Gastroesophageal sphincter (tissue), 4 donors: ENCODE results near the gene SLC33A1. TPM values are rescaled to one million over a fixed set of nuclear protein-coding genes. Genes with fewer than 3 reads are reported as not detected.
"Not testable (repeated sequence)": the region's sequence is repeated elsewhere in the genome, so short reads cannot be mapped to it uniquely, and the experiment has no call there.

Source experiments
- ATAC-seq: fragments of 150-250 bp; one replicate; pipeline ENCODE4 v1.9.1; 2016; ENCODE audit warnings: mild to moderate bottlenecking, moderate library complexity
- H3K27ac ChIP-seq, 4 donors: fragments of 200-600 bp; sonication (generic) in 3 of 4; 1 replicate in 3 of 4; 2 replicates in 1 of 4; pipeline ENCODE4 v1.5.1; 2016 to 2019
- H3K27me3 ChIP-seq: fragments of 200-600 bp; sonication (generic); one replicate; pipeline ENCODE4 v1.5.1; 2019
- H3K36me3 ChIP-seq, 2 donors: fragments of 200-600 bp; sonication (generic); one replicate each; pipeline ENCODE4 v1.5.1; 2019; ENCODE audit warnings: control low read depth in 1 of 2
- H3K4me1 ChIP-seq, 3 donors: fragments of 200-600 bp; sonication (generic); 1 replicate in 2 of 3; 2 replicates in 1 of 3; pipeline ENCODE4 v1.5.1; 2016 to 2019; ENCODE audit warnings: control low read depth in 2 of 3
- H3K4me3 ChIP-seq, 2 donors: fragments of 200-600 bp; sonication (generic); one replicate each; pipeline ENCODE4 v1.5.1; 2019; ENCODE audit warnings: mild to moderate bottlenecking in 1 of 2, moderate library complexity in 1 of 2
- H3K9me3 ChIP-seq, 3 donors: fragments of 200-600 bp; sonication (generic); one replicate each; pipeline ENCODE4 v1.5.1; 2017 to 2019; ENCODE audit warnings: control low read depth in 2 of 3
- CTCF ChIP-seq, 4 experiments: fragments of 200-600 bp in 2 of 4; fragments of 450-650 bp in 2 of 4; sonication (generic) in 1 of 4; IDR thresholded peaks; one replicate each; pipeline ENCODE4 v1.5.1; 2017 to 2019; ENCODE audit warnings: antibody characterized with exemption in 4 of 4, mild to moderate bottlenecking in 2 of 4, moderate library complexity in 2 of 4
- EP300 ChIP-seq: sonication (generic); formaldehyde crosslinking; IDR thresholded peaks from one replicate; pipeline ENCODE4 v1.6.1; 2017; ENCODE audit warnings: antibody characterized with exemption, mild to moderate bottlenecking
- POLR2A ChIP-seq, 2 donors: fragments of 450-650 bp; IDR thresholded peaks; one replicate each; pipeline ENCODE4 v1.6.1; 2017; ENCODE audit warnings: antibody characterized with exemption in 2 of 2, mild to moderate bottlenecking in 2 of 2, moderate library complexity in 1 of 2
- POLR2AphosphoS5 ChIP-seq: sonication (generic); formaldehyde crosslinking; IDR thresholded peaks from one replicate; pipeline ENCODE4 v1.6.1; 2017; ENCODE audit warnings: antibody characterized with exemption
- WGBS, 2 donors: methylation state at CpG; one replicate each; pipeline ENCODE4 v1.1.5; 2018; ENCODE audit warnings: low coverage in 1 of 2; 5-methylcytosine and 5-hydroxymethylcytosine counted together
- total RNA-seq, 4 donors: library from RNA; depleted of rRNA; stranded (reverse); fragments of >200 nt; gene quantifications; one replicate each; pipeline ENCODE4 v1.1.0, GENCODE V29; 2016

SLC33A1 gene
- total RNA-seq, 4 donors from 2014 or later: 18.4 to 27.6 (median 24.4) TPM

- Histone ChIP-seq H3K4me1 (peaks cover 0 to 45% (median 0%) of the 10 kb centered on the region in 3 donors), H3K27me3 (no peaks in the 10 kb centered on the region), H3K9me3 (no peaks in the 10 kb centered on the region), H3K4me3 (no peak overlapping the region), H3K36me3 (peaks cover 0 to 26% of the 10 kb centered on the region in 2 donors), H3K27ac (no peak overlapping the region)
- ATAC-seq: no peak
- 60 to 64% methylated on average over 1 of the region's 1 CpG for WGBS, 2 donors
- no peak for TF ChIP-seq POLR2A (IDR thresholded peaks at IDR 0.05)
Measured at GRCh38 chr3:155843569-155843968, 10.7 kb downstream of the SLC33A1 start.

- Histone ChIP-seq H3K4me1 (no peaks in the 10 kb centered on the region), H3K27me3 (no peaks in the 10 kb centered on the region), H3K36me3 (peaks cover 0 to 30% of the 10 kb centered on the region in 2 donors), H3K4me3 (no peak overlapping the region), H3K27ac (no peak overlapping the region), H3K9me3 (no peaks in the 10 kb centered on the region)
- WGBS, 2 donors: 41 to 79% methylated on average over 2 to 8 of the region's 9 CpGs
- ATAC-seq: no peak
- TF ChIP-seq POLR2AphosphoS5 (no peak), POLR2A (IDR thresholded peaks at IDR 0.05) (no peak), EP300 (no peak), CTCF (IDR thresholded peaks at IDR 0.05) (no peak)
Measured at GRCh38 chr3:155835341-155836071, 18.7 kb downstream of the SLC33A1 start.

- H3K4me3 ChIP-seq, H3K27ac ChIP-seq, H3K4me1 ChIP-seq, ATAC-seq, H3K9me3 ChIP-seq, H3K27me3 ChIP-seq: not testable (repeated sequence)
- H3K36me3 ChIP-seq: peaks cover 0 to 52% of the 10 kb centered on the region in 2 donors
- WGBS, 2 donors: 92 to 100% methylated on average over 2 to 9 of the region's 13 CpGs
Measured at GRCh38 chr3:155828490-155829098, 25.6 kb downstream of the SLC33A1 start.

- TF ChIP-seq POLR2A (IDR thresholded peaks at IDR 0.05) (no peak), POLR2AphosphoS5 (no peak)
- Histone ChIP-seq H3K4me3 (no peak overlapping the region), H3K36me3 (no peaks in the 10 kb centered on the region), H3K27ac (no peak overlapping the region), H3K4me1 (no peaks in the 10 kb centered on the region), H3K27me3 (no peaks in the 10 kb centered on the region), H3K9me3 (no peaks in the 10 kb centered on the region)
- ATAC-seq: no peak
Measured at GRCh38 chr3:155815030-155815545, 39.1 kb downstream of the SLC33A1 start.

GRCh38 chr3:155813224-155813623 lies 41.0 kb downstream of the SLC33A1 start:
- H3K27ac ChIP-seq, H3K9me3 ChIP-seq, H3K36me3 ChIP-seq, ATAC-seq, H3K4me1 ChIP-seq, H3K4me3 ChIP-seq, H3K27me3 ChIP-seq: not testable (repeated sequence)

- TF ChIP-seq POLR2A (IDR thresholded peaks at IDR 0.05) (no peak), CTCF (IDR thresholded peaks at IDR 0.05) (no peak), POLR2AphosphoS5 (no peak), EP300 (no peak)
- H3K27ac ChIP-seq: no peak overlapping the region
- no peaks in the 10 kb centered on the region for H3K27me3 ChIP-seq
- H3K9me3 ChIP-seq: no peaks in the 10 kb centered on the region
- ATAC-seq: no peak
- H3K4me1 ChIP-seq: peaks cover 0 to 16% (median 0%) of the 10 kb centered on the region in 3 donors
- no peaks in the 10 kb centered on the region for H3K36me3 ChIP-seq
- H3K4me3 ChIP-seq: no peak overlapping the region
Measured at GRCh38 chr3:155809181-155809580, 45.0 kb downstream of the SLC33A1 start.

GRCh38 chr3:155807823-155808222 lies 46.4 kb downstream of the SLC33A1 start:
- H3K9me3 ChIP-seq: no peaks in the 10 kb centered on the region
- ATAC-seq: no peak
- no peak overlapping the region for H3K27ac ChIP-seq
- no peak for TF ChIP-seq POLR2AphosphoS5
- H3K4me3 ChIP-seq: no peak overlapping the region
- H3K36me3 ChIP-seq: no peaks in the 10 kb centered on the region
- no peaks in the 10 kb centered on the region for H3K27me3 ChIP-seq
- peaks cover 0 to 16% (median 0%) of the 10 kb centered on the region in 3 donors for H3K4me1 ChIP-seq
- 88% methylated on average over 2 of the region's 2 CpGs; no CpG with 5 or more reads in 1 of the 2 donors for WGBS, 2 donors
